ENCODE data around the gene COL5A2.

The COL5A2 gene

DNA sequence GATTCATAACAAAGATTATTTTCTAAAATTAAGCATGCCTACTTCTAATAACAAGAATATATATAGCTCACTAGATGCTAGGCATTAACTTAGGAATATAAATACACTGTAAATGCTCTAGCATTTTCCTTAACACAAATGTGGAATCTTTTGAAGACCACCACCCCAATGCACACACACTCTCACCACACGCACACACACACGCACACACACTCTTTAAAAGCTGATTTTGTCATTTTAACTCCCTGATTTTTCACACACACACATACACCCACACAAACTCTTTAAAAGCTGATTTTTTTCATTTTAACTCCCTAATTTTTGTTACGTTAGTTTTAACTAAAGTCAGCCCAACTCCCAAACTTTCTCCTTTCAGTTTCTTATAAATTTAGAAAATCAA, 3.0 kb downstream of the COL5A2 start:
- TF ChIP-seq LEF1 (IDR thresholded peaks at IDR 0.05; ENCODE audit: borderline replicate concordance) (no peak), BHLHE40 (IDR thresholded peaks at IDR 0.05; ENCODE audit: borderline replicate concordance) (no peak), ELF4 (IDR thresholded peaks at IDR 0.05) (no peak), NFRKB (IDR thresholded peaks at IDR 0.05) (no peak), L3MBTL2 (conservative IDR thresholded peaks at IDR 0.05) (no peak), ZNF384 (IDR thresholded peaks at IDR 0.05) (no peak)
- TF ChIP-seq, protein P1, sequence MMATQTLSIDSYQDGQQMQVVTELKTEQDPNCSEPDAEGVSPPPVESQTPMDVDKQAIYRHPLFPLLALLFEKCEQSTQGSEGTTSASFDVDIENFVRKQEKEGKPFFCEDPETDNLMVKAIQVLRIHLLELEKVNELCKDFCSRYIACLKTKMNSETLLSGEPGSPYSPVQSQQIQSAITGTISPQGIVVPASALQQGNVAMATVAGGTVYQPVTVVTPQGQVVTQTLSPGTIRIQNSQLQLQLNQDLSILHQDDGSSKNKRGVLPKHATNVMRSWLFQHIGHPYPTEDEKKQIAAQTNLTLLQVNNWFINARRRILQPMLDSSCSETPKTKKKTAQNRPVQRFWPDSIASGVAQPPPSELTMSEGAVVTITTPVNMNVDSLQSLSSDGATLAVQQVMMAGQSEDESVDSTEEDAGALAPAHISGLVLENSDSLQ (IDR thresholded peaks at IDR 0.05) = no peak
- POLR2A ChIA-PET = no interaction called here
- DNase-seq (ENCODE audit: extremely low spot score) = no peak
- CTCF ChIA-PET = interaction anchor here (0.6 kb wide), 1 partner anchor 9 kb away, joined by 5 read pairs; no protein-coding TSS in a partner anchor

DNA sequence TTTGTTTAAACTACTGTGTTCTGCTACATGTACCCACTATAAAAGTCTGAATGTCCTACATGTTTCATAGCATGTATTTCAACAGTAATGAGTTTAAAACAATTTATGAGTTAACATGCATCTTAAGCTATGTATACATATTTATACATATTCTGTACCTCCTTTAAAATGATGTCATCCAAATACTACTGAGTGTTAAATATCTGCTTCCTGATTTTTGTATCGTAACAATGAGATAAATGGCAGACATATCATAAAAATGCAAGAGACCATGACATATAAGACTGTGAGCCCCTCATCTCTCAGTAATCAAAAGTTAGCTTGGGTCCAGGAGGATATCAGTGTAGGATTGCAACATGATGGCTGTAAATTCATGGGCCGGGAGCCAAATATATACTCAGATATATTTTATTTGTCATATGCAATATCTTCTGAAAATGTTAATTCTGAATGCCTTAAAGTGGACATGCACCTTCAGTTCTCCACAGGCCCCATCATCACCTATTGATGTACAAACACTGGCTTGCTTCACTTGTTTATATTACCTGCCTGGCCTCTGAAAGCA, 3.6 kb downstream of the COL5A2 start:
- DNase-seq (ENCODE audit: extremely low spot score) = no peak
- ChIA-PET POLR2A (no interaction called here), CTCF (no interaction called here)
- TF ChIP-seq ZNF384 (IDR thresholded peaks at IDR 0.05) (no peak), SUZ12 (IDR thresholded peaks at IDR 0.05) (no peak), NFRKB (IDR thresholded peaks at IDR 0.05) (no peak), TARDBP (IDR thresholded peaks at IDR 0.05) (no peak), ARNT (IDR thresholded peaks at IDR 0.05) (no peak), FOXM1 (IDR thresholded peaks at IDR 0.05; ENCODE audit: borderline replicate concordance) (no peak), HDGF (IDR thresholded peaks at IDR 0.05; ENCODE audit: borderline replicate concordance) (no peak), L3MBTL2 (conservative IDR thresholded peaks at IDR 0.05) (no peak)

DNA sequence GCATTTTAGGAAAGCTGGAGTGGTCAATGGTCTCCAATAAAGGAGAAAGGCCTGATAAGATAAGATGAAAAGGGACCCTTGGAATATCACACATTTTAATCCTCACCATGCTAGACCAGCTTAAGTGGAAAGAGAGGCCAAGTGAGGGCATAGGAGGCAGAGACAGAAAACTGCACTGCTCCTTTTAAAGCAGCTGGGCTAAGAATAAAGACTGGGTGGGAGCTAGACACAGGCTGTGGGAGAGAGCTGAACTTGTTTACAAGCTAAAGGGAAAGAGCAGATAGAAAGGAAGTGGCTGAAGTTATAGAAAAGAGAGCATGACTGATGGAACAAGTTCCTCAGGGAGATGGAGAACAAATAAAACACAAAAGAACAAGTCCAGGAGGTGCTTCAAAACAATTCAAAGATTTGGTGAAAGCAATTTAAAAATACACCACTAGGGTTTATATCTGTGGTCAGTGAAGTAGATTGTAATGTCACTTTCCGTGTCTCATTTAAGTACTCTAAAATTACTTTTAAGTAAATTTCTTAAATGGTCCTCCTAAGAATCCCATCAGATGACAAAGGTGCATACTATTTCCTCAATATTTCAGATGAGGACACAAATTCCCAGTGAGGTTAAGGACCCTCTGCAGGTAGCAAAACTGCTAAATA, 7.5 kb downstream of the COL5A2 start:
- ChIA-PET POLR2A (no interaction called here), CTCF (no interaction called here)
- DNase-seq (ENCODE audit: extremely low spot score) = no peak
- TF ChIP-seq ELF4 (IDR thresholded peaks at IDR 0.05) (no peak), FOXK2 (IDR thresholded peaks at IDR 0.05) (no peak), LEF1 (IDR thresholded peaks at IDR 0.05; ENCODE audit: borderline replicate concordance) (no peak), FOXA1 (IDR thresholded peaks at IDR 0.05) (no peak), L3MBTL2 (conservative IDR thresholded peaks at IDR 0.05) (no peak), ZNF384 (IDR thresholded peaks at IDR 0.05) (no peak), ARNT (IDR thresholded peaks at IDR 0.05) (no peak), NFRKB (IDR thresholded peaks at IDR 0.05) (no peak), SUZ12 (IDR thresholded peaks at IDR 0.05) (no peak), CTBP1 (IDR thresholded peaks at IDR 0.05; ENCODE audit: borderline replicate concordance) (no peak), FOXM1 (IDR thresholded peaks at IDR 0.05; ENCODE audit: borderline replicate concordance) (no peak), SP1 (IDR thresholded peaks at IDR 0.05) (no peak), BHLHE40 (IDR thresholded peaks at IDR 0.05; ENCODE audit: borderline replicate concordance) (no peak), HDGF (IDR thresholded peaks at IDR 0.05; ENCODE audit: borderline replicate concordance) (no peak), TARDBP (IDR thresholded peaks at IDR 0.05) (no peak)
- TF ChIP-seq, protein P1 (IDR thresholded peaks at IDR 0.05) = no peak

DNA sequence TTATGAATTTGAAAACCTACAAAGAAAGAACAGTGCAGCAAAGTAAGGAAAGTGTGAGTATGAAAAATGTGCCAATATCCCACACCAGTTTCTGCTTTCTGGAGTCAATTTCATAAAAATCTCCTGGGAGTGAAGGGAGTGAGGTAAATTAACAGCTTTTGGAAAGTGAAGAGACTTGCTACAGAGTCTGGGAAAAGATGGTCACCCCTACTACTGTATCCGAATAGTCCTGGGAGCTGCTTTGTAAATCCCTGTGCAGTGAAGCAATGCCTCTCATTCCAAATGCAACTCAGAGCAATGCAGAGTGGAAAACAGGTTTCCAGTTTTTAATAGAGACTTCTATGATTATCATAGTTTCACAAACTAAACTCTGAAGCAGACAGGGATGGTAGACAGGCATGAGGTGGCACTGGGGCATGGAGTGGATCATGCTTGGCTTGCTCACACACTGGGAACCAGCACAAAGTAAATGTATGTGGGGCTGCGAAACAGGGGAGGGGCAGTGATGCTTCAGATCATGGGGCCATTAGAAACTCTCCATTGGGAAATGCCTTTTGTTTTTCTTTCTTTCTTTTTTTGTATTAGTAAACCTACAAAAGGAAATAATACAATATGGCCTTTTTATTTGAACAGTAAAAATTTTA, 10.6 kb downstream of the COL5A2 start:
- TF ChIP-seq LEF1 (IDR thresholded peaks at IDR 0.05; ENCODE audit: borderline replicate concordance) = no peak
- TF ChIP-seq SUZ12 (IDR thresholded peaks at IDR 0.05) = no peak
- no peak for TF ChIP-seq ELF4 (IDR thresholded peaks at IDR 0.05)
- TF ChIP-seq ZNF384 (IDR thresholded peaks at IDR 0.05) = no peak
- TF ChIP-seq BHLHE40 (IDR thresholded peaks at IDR 0.05; ENCODE audit: borderline replicate concordance) = no peak
- TF ChIP-seq SP1 (IDR thresholded peaks at IDR 0.05) = no peak
- no peak for TF ChIP-seq FOXM1 (IDR thresholded peaks at IDR 0.05; ENCODE audit: borderline replicate concordance)
- POLR2A ChIA-PET = no interaction called here
- CTCF ChIA-PET = no interaction called here
- no peak for DNase-seq (ENCODE audit: extremely low spot score)

DNA sequence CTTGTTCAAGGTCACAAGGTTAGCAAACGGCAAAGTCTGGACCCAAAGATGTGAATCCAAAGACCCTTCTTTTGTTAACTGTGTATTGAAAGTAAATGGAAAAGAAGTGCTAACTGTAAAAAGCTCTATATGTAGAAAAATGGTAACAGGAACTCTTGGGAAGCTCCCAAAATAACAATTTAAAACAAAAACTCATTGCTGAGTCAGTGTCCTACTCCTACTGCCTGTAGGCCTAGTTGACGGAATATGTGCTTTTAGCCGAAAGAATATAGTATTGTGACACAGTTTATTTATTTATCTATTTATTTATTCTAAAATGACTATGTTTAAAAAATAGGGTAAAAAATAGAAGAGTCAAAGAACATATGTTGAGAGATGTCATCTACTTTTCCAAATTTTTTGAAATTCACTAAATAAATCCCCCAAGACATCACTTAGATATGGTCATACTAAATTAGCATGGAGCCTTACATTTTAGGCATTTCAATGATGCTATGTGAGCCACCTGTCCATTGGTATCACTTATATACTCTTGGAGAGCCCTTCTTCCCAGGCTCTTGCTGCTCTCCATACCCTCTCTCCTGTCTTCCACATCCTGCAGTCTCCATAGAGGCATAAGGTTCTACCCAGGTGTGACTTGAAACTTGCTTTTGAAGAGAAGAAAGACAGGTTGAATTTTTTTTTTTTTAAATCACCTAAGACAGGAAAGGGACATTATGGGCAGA, 13.7 kb downstream of the COL5A2 start:
- POLR2A ChIA-PET = no interaction called here
- TF ChIP-seq L3MBTL2 (conservative IDR thresholded peaks at IDR 0.05) = no peak
- TF ChIP-seq TARDBP (IDR thresholded peaks at IDR 0.05) = no peak
- no peak for TF ChIP-seq SUZ12 (IDR thresholded peaks at IDR 0.05)
- no peak for TF ChIP-seq FOXM1 (IDR thresholded peaks at IDR 0.05; ENCODE audit: borderline replicate concordance)
- TF ChIP-seq ELF4 (IDR thresholded peaks at IDR 0.05) = no peak
- no peak for TF ChIP-seq NFRKB (IDR thresholded peaks at IDR 0.05)
- no peak for TF ChIP-seq BHLHE40 (IDR thresholded peaks at IDR 0.05; ENCODE audit: borderline replicate concordance)
- TF ChIP-seq ZNF384 (IDR thresholded peaks at IDR 0.05) = no peak
- TF ChIP-seq, protein P1 (IDR thresholded peaks at IDR 0.05) = no peak
- no peak for TF ChIP-seq FOXK2 (IDR thresholded peaks at IDR 0.05)
- no peak for TF ChIP-seq CTBP1 (IDR thresholded peaks at IDR 0.05; ENCODE audit: borderline replicate concordance)
- TF ChIP-seq SP1 (IDR thresholded peaks at IDR 0.05) = no peak
- no peak for TF ChIP-seq ARNT (IDR thresholded peaks at IDR 0.05)
- no peak for TF ChIP-seq HDGF (IDR thresholded peaks at IDR 0.05; ENCODE audit: borderline replicate concordance)
- TF ChIP-seq LEF1 (IDR thresholded peaks at IDR 0.05; ENCODE audit: borderline replicate concordance) = no peak
- no peak for TF ChIP-seq FOXA1 (IDR thresholded peaks at IDR 0.05)
- CTCF ChIA-PET = no interaction called here
- DNase-seq (ENCODE audit: extremely low spot score) = no peak
